ENCODE data around the gene ARHGAP8. TPM values are rescaled to one million over a fixed set of nuclear protein-coding genes. Genes with fewer than 3 reads are reported as not detected.

The ARHGAP8 gene
- total and polyA plus RNA-seq, 2 donors (not counting 3 experiments of a cell fraction or from before 2014, with no cell fraction given): not detected

DNA sequence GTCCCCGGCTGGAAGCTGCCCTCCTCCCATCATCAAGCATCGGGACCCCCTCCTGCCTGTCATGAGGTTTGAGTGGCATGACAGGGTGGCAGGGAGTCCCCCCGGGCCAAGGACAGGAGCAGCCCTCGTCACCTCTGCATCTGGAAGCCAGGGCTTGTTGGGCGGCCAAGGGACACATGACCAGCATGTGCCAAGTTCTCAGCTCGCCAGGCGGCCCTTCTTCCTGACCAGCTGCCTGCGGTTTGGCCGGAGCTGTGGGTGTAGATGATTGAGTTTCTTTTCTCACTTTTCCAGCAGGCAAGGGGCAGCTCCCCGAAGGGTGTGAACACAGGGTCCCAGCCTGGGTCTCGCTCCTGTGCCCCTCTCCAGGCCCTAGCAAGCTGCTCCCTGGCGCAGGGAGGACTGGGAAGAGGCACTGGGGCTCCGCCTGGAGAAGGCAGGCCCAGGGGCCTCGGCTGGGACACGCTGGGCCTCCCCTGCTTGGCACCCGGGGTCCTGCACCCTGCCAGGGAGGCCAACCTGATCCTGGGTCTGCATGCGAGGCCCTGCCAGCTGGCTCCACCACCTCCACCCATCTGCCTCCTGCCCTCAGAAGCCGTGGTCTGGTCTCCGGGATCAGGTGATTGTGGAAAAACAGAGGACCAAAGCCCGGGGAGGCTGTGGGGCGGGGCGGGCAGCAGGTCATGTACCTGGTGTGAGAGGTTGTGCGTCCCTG lies 13.4 kb downstream of the ARHGAP8 start:
- Histone ChIP-seq H3K27ac (ENCODE audit: insufficient read depth, low read depth, low read length) (no peak overlapping the region), H2AFZ (ENCODE audit: low read depth, low read length) (no peak overlapping the region), H3K4me3 (replicated peaks in 1 of 3; ENCODE audit: insufficient read depth in 1 of 3, low read depth in 1 of 3, low read length in 3 of 3) (no peak overlapping the region), H3K9me1 (replicated peaks; ENCODE audit: control insufficient read depth, extremely low read depth, insufficient read depth, low read length) (no peaks in the 10 kb centered on the region), H3K79me2 (ENCODE audit: control insufficient read depth, insufficient read depth, low read length) (no peaks in the 10 kb centered on the region), H4K20me1 (replicated peaks; ENCODE audit: control insufficient read depth, extremely low read depth, insufficient read depth, low read length) (no peaks in the 10 kb centered on the region), H3K27me3 (ENCODE audit: control insufficient read depth in 2 of 2, insufficient read depth in 2 of 2, low read length in 2 of 2) (no peaks in the 10 kb centered on the region), H3K4me1 (ENCODE audit: control insufficient read depth, extremely low read depth, insufficient read depth, low read length) (no peaks in the 10 kb centered on the region), H3K36me3 (ENCODE audit: control insufficient read depth in 2 of 2, extremely low read depth in 1 of 2, insufficient read depth in 2 of 2, low read length in 2 of 2) (no peaks in the 10 kb centered on the region), H3K4me2 (ENCODE audit: insufficient read depth, low read length) (no peak overlapping the region), H3K9me3 (replicated peaks; ENCODE audit: control insufficient read depth, insufficient read depth, low read length) (no peaks in the 10 kb centered on the region), H3K9ac (replicated peaks; ENCODE audit: extremely low read depth, insufficient read depth, low read length) (no peak overlapping the region)
- ChIA-PET CTCF (no interaction called here), POLR2A (no interaction called here)
- no peak for FAIRE-seq
- BruUV-seq (replicated peaks): no TSS peak
- TF ChIP-seq, protein P1, sequence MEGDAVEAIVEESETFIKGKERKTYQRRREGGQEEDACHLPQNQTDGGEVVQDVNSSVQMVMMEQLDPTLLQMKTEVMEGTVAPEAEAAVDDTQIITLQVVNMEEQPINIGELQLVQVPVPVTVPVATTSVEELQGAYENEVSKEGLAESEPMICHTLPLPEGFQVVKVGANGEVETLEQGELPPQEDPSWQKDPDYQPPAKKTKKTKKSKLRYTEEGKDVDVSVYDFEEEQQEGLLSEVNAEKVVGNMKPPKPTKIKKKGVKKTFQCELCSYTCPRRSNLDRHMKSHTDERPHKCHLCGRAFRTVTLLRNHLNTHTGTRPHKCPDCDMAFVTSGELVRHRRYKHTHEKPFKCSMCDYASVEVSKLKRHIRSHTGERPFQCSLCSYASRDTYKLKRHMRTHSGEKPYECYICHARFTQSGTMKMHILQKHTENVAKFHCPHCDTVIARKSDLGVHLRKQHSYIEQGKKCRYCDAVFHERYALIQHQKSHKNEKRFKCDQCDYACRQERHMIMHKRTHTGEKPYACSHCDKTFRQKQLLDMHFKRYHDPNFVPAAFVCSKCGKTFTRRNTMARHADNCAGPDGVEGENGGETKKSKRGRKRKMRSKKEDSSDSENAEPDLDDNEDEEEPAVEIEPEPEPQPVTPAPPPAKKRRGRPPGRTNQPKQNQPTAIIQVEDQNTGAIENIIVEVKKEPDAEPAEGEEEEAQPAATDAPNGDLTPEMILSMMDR (IDR thresholded peaks at IDR 0.05; ENCODE audit: extremely low read depth in 1 of 2, insufficient read depth in 1 of 2, low read depth in 1 of 2, low read length in 2 of 2): no peak
- TF ChIP-seq, protein P2, sequence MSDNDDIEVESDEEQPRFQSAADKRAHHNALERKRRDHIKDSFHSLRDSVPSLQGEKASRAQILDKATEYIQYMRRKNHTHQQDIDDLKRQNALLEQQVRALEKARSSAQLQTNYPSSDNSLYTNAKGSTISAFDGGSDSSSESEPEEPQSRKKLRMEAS (IDR thresholded peaks at IDR 0.05; ENCODE audit: insufficient read depth, insufficient read length): no peak
- no peak for TF ChIP-seq JUN (IDR thresholded peaks at IDR 0.05; ENCODE audit: borderline replicate concordance, insufficient read depth, insufficient read length, low read depth)
- no peak for TF ChIP-seq GATA2 (IDR thresholded peaks at IDR 0.05; ENCODE audit: insufficient read depth, insufficient read length, low read depth, low read length)
- TF ChIP-seq MYC (IDR thresholded peaks at IDR 0.05; ENCODE audit: low read depth, low read length): no peak
- TF ChIP-seq POLR2AphosphoS5 (IDR thresholded peaks at IDR 0.05; ENCODE audit: insufficient read depth, low read depth, low read length): no peak
- TF ChIP-seq EZH2 (IDR thresholded peaks at IDR 0.05; ENCODE audit: borderline replicate concordance, low read depth, low read length, severe bottlenecking): no peak
- TF ChIP-seq FOS (IDR thresholded peaks at IDR 0.05; ENCODE audit: borderline replicate concordance, insufficient read depth, low read length): no peak
- no peak for TF ChIP-seq POLR2A (IDR thresholded peaks at IDR 0.05; ENCODE audit: low read depth, low read length)
- intact Hi-C loops (cut with micrococcal nuclease) (no loop called here), dilution Hi-C loops (cut with MboI; ENCODE audit: extremely low pct_ligation_motif_present, low sequenced_read_pairs) (no loop called here)
- no peak for DNase-seq (ENCODE audit: low read depth, low spot score)
